NT2/D1 (cell line): ENCODE results near the gene FAM83E.
A peak's percentile ranks its signal among the peaks of the same experiment; 100 is the strongest.

Experiments
- DNase-seq: peaks from one replicate; pipeline ENCODE4 v3.0.0-alpha.2; 2011; ENCODE audit warnings: low read depth, low spot score
- H3K27me3 ChIP-seq: 2 replicates; pipeline ENCODE4 v1.6.0; 2011; ENCODE audit warnings: mild to moderate bottlenecking; ENCODE audit not compliant: insufficient read length, insufficient read depth
- H3K36me3 ChIP-seq: 2 replicates; pipeline ENCODE4 v1.6.1; 2011; ENCODE audit warnings: mild to moderate bottlenecking, low read length, mixed read lengths; ENCODE audit not compliant: insufficient read depth, insufficient read length
- H3K4me1 ChIP-seq: 2 replicates; pipeline ENCODE4 v1.5.1; 2011; ENCODE audit not compliant: insufficient read depth, insufficient read length
- H3K4me3 ChIP-seq: 2 replicates; pipeline ENCODE4 v1.5.1; 2011; ENCODE audit warnings: low read depth; ENCODE audit not compliant: insufficient read length
- H3K9ac ChIP-seq: 2 replicates; pipeline ENCODE4 v1.6.0; 2011; ENCODE audit warnings: low read depth; ENCODE audit not compliant: insufficient read length
- H3K9me3 ChIP-seq: 2 replicates; pipeline ENCODE4 v1.5.1; 2011; ENCODE audit warnings: mild to moderate bottlenecking, low read length; ENCODE audit not compliant: insufficient read depth
- SUZ12 ChIP-seq: IDR thresholded peaks from 2 replicates; pipeline ENCODE4 v1.6.1; 2011; ENCODE audit not compliant: insufficient read length, insufficient read depth; ENCODE audit errors: extremely low read depth
- YY1 ChIP-seq: IDR thresholded peaks from 2 replicates; pipeline ENCODE4 v1.6.1; 2011; ENCODE audit not compliant: insufficient read length, insufficient read depth
- ZNF274 ChIP-seq: IDR thresholded peaks from 2 replicates; pipeline ENCODE4 v1.6.1; 2011; ENCODE audit warnings: mild to moderate bottlenecking, low read depth, low read length

FAM83E gene

GRCh38 chr19:48645620-48646000 lies 30.7 kb upstream of the FAM83E start:
- DNase-seq, result no peak
- H3K4me1 ChIP-seq, result peaks cover 3% of the 10 kb centered on the region
- peak overlapping the region; percentile 65 for H3K4me3 ChIP-seq
- H3K27me3 ChIP-seq, result no peaks in the 10 kb centered on the region
- no peaks in the 10 kb centered on the region for H3K36me3 ChIP-seq
- no peak for TF ChIP-seq ZNF274
- no peak for TF ChIP-seq SUZ12
- no peak for TF ChIP-seq YY1
- no peaks in the 10 kb centered on the region for H3K9me3 ChIP-seq
- H3K9ac ChIP-seq, result peak overlapping the region; percentile 83

GRCh38 chr19:48644839-48645619 lies 30.2 kb upstream of the FAM83E start:
- peaks cover 3% of the 10 kb centered on the region for H3K4me1 ChIP-seq
- peaks cover 1% of the 10 kb centered on the region for H3K27me3 ChIP-seq
- peak overlapping the region; percentile 83 for H3K9ac ChIP-seq
- no peak for DNase-seq
- H3K36me3 ChIP-seq, result no peaks in the 10 kb centered on the region
- H3K4me3 ChIP-seq, result peak overlapping the region; percentile 65
- TF ChIP-seq SUZ12, result no peak
- TF ChIP-seq YY1, result no peak
- no peak for TF ChIP-seq ZNF274
- H3K9me3 ChIP-seq, result no peaks in the 10 kb centered on the region

- no peaks in the 10 kb centered on the region for H3K36me3 ChIP-seq
- peak overlapping the region; percentile 57 for H3K9ac ChIP-seq
- TF ChIP-seq SUZ12 (no peak), ZNF274 (no peak), YY1 (no peak)
- no peak for DNase-seq
- no peaks in the 10 kb centered on the region for H3K9me3 ChIP-seq
- H3K4me1 ChIP-seq, result peaks cover 5% of the 10 kb centered on the region
- peaks cover 8% of the 10 kb centered on the region for H3K27me3 ChIP-seq
- peak overlapping the region; percentile 65 for H3K4me3 ChIP-seq
These were observed 29.5 kb upstream of the FAM83E start for GRCh38 chr19:48644355-48644754.

- Histone ChIP-seq H3K4me1 (peaks cover 7% of the 10 kb centered on the region), H3K36me3 (no peaks in the 10 kb centered on the region), H3K27me3 (peaks cover 11% of the 10 kb centered on the region), H3K4me3 (no peak overlapping the region), H3K9me3 (no peaks in the 10 kb centered on the region), H3K9ac (no peak overlapping the region)
- no peak for TF ChIP-seq SUZ12
- no peak for TF ChIP-seq YY1
- TF ChIP-seq ZNF274, result no peak
- no peak for DNase-seq
These were observed 28.0 kb upstream of the FAM83E start for GRCh38 chr19:48642862-48643261.

- H3K4me1 ChIP-seq, result peaks cover 7% of the 10 kb centered on the region
- H3K27me3 ChIP-seq, result peaks cover 12% of the 10 kb centered on the region
- no peak overlapping the region for H3K9ac ChIP-seq
- H3K4me3 ChIP-seq, result no peak overlapping the region
- TF ChIP-seq ZNF274, result no peak
- TF ChIP-seq YY1, result no peak
- no peak for TF ChIP-seq SUZ12
- no peak for DNase-seq
- no peaks in the 10 kb centered on the region for H3K36me3 ChIP-seq
- H3K9me3 ChIP-seq, result no peaks in the 10 kb centered on the region
These were observed 27.0 kb upstream of the FAM83E start for GRCh38 chr19:48641850-48642249.

GRCh38 chr19:48639483-48640375 lies 24.9 kb upstream of the FAM83E start:
- Histone ChIP-seq H3K4me1 (peaks cover 7% of the 10 kb centered on the region), H3K4me3 (peak overlapping the region; percentile 36), H3K9ac (peak overlapping the region; percentile 72), H3K9me3 (no peaks in the 10 kb centered on the region), H3K36me3 (no peaks in the 10 kb centered on the region), H3K27me3 (peaks cover 26% of the 10 kb centered on the region)
- DNase-seq, result no peak
- TF ChIP-seq YY1 (no peak), ZNF274 (no peak), SUZ12 (no peak)

- peak overlapping the region; percentile 36 for H3K4me3 ChIP-seq
- no peak for DNase-seq
- peak overlapping the region; percentile 72 for H3K9ac ChIP-seq
- peaks cover 4% of the 10 kb centered on the region for H3K4me1 ChIP-seq
- TF ChIP-seq ZNF274 (no peak), YY1 (no peak), SUZ12 (no peak)
- H3K27me3 ChIP-seq, result peaks cover 26% of the 10 kb centered on the region
- H3K9me3 ChIP-seq, result no peaks in the 10 kb centered on the region
- H3K36me3 ChIP-seq, result no peaks in the 10 kb centered on the region
These were observed 24.0 kb upstream of the FAM83E start for GRCh38 chr19:48638831-48639381.
